ENCODE data around the gene SCAF1. TPM values are rescaled to one million over a fixed set of nuclear protein-coding genes. Genes with fewer than 3 reads are reported as not detected.

Gene SCAF1
- total RNA-seq, 2 donors from 2014 or later: 16.1 to 36.6 TPM

DNA sequence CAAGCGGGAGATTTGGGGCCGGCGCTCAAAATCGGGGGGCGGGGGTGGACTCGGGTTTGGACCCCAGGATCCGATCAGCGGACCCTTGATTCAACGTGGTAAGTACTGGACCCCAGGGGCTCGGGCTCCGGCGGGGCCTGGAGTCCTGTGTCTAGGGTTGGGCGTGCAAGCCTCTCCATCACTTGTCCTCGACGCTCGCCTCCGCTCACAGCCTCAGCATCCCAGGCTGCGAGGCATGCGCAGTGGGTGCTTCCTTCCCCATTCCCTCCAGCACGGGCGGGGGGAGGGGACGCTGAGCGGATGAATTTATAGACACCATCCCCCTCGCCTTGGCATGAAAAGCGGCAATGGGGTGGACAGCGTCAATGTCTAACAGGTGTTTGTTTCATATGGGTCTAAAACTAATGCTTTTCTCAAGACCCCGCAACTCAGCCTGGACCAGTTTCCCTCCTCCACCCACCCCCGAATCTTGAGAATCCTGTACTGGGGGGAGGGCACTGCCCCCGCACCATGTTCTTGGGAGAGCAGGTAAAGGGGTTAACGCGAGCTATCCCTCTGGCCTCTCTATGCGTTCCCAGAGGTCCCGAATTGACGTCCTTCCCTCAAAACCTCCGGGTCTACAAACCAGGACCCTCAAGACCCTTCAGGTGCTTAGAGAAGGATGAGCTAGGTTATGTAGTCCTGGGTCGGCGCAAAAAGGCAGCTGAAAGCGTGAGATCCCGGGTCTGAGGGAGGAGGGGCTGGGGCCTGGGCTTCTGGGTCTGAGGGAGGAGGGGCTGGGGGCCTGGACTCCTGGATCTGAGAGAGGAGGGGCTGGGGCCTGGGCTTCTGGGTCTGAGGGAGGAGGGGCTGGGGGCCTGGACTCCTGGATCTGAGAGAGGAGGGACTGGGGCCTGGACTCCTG, 49.5 kb downstream of the SCAF1 start:
- no peak for TF ChIP-seq POLR2A (IDR thresholded peaks at IDR 0.05)
- TF ChIP-seq, protein P1, sequence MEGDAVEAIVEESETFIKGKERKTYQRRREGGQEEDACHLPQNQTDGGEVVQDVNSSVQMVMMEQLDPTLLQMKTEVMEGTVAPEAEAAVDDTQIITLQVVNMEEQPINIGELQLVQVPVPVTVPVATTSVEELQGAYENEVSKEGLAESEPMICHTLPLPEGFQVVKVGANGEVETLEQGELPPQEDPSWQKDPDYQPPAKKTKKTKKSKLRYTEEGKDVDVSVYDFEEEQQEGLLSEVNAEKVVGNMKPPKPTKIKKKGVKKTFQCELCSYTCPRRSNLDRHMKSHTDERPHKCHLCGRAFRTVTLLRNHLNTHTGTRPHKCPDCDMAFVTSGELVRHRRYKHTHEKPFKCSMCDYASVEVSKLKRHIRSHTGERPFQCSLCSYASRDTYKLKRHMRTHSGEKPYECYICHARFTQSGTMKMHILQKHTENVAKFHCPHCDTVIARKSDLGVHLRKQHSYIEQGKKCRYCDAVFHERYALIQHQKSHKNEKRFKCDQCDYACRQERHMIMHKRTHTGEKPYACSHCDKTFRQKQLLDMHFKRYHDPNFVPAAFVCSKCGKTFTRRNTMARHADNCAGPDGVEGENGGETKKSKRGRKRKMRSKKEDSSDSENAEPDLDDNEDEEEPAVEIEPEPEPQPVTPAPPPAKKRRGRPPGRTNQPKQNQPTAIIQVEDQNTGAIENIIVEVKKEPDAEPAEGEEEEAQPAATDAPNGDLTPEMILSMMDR (IDR thresholded peaks at IDR 0.05): no peak
- H3K27me3 ChIP-seq: no peaks in the 10 kb centered on the region
- ATAC-seq (peak; percentile 5), DNase-seq (peak in 1 of 4 donors; percentile 48)
- H3K36me3 ChIP-seq (replicated peaks in 1 of 2; ENCODE audit: insufficient read depth in 1 of 2, low read depth in 2 of 2): no peaks in the 10 kb centered on the region
- intact Hi-C loops (cut with DNase I): no loop called here
- peak overlapping the region in 2 of 4 donors; percentile 66 to 69 for H3K27ac ChIP-seq
- H3K9me3 ChIP-seq: no peaks in the 10 kb centered on the region
- WGBS, 2 donors: 27 to 65% methylated on average over 12 to 39 of the region's 39 CpGs
- H3K4me1 ChIP-seq: peaks cover 33% of the 10 kb centered on the region
- H3K4me3 ChIP-seq: no peak overlapping the region

DNA sequence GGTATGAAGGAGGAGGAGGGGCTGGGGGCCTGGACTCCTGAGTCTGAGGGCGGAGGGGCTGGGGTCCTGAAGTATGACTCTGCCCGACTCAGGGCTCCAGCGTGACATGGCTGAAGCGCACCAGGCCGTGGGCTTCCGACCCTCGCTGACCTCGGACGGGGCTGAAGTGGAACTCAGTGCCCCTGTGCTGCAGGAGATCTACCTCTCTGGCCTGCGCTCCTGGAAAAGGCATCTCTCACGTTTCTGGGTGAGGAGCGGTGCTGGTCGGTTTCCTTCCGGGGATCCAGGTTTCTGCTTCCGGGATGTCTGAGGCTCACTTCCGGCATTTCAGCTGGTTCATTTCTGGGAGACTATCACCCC, 50.1 kb downstream of the SCAF1 start:
- no peaks in the 10 kb centered on the region for H3K9me3 ChIP-seq
- no peaks in the 10 kb centered on the region for H3K27me3 ChIP-seq
- no peak overlapping the region for H3K4me3 ChIP-seq
- intact Hi-C loops (cut with DNase I): no loop called here
- H3K36me3 ChIP-seq (replicated peaks in 1 of 2; ENCODE audit: insufficient read depth in 1 of 2, low read depth in 2 of 2): no peaks in the 10 kb centered on the region
- TF ChIP-seq, protein P1 (IDR thresholded peaks at IDR 0.05): no peak
- no peak for TF ChIP-seq POLR2A (IDR thresholded peaks at IDR 0.05)
- 74 to 81% methylated on average over 15 to 16 of the region's 16 CpGs for WGBS, 2 donors
- H3K27ac ChIP-seq: no peak overlapping the region
- H3K4me1 ChIP-seq: peaks cover 33% of the 10 kb centered on the region
- ATAC-seq (no peak), DNase-seq (no peak)

DNA sequence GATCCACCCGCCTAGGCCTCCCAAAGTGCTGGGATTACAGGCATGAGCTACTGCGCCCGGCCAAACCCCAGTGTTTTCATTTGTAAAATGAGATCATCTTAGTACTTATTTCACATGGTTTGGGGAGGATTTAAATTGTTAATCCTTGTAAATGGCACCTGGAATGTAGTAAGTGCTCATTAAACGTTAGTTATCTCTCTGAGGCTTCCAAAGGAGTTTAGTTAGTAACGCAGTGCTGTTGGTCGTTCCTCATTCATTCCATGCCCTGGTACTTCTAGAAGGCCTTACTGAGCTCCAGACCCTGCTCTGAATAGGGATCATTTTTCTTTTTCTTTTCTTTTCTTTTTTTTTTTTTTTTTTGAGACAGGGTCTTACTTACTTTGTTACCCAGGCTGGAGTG, 54.1 kb downstream of the SCAF1 start:
- peaks cover 7% of the 10 kb centered on the region for H3K4me1 ChIP-seq
- H3K36me3 ChIP-seq (replicated peaks in 1 of 2; ENCODE audit: insufficient read depth in 1 of 2, low read depth in 2 of 2): no peaks in the 10 kb centered on the region
- intact Hi-C loops (cut with DNase I): no loop called here
- ATAC-seq (no peak), DNase-seq (no peak)
- no peaks in the 10 kb centered on the region for H3K9me3 ChIP-seq
- peaks cover 0 to under 1% of the 10 kb centered on the region in 2 donors for H3K27me3 ChIP-seq
- H3K4me3 ChIP-seq: no peak overlapping the region
- TF ChIP-seq, protein P1 (IDR thresholded peaks at IDR 0.05): no peak
- TF ChIP-seq POLR2A (IDR thresholded peaks at IDR 0.05): no peak
- WGBS, 2 donors: 82 to 83% methylated on average over 6 of the region's 6 CpGs
- H3K27ac ChIP-seq: no peak overlapping the region

DNA sequence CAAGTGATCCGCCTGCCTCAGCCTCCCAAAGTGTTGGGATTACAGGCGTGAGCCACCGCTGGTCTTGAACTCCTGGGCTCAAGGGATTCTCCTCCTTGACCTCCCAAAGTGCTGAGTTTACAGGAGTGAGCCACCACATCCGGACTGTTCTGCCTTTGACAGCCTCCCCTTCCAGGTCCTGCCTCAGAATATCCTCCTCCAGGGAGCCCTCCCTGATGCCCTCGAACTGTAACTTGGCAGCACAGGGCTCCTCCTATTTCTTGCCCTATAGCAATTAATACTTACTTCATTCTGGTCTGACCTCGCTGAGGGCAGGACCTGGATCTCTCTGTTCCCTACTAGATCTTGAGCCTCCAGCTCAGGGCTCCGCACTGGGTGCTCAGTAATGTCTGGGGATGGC, 54.9 kb downstream of the SCAF1 start:
- Histone ChIP-seq H3K36me3 (replicated peaks in 1 of 2; ENCODE audit: insufficient read depth in 1 of 2, low read depth in 2 of 2) (no peaks in the 10 kb centered on the region), H3K4me3 (no peak overlapping the region), H3K4me1 (no peaks in the 10 kb centered on the region), H3K27ac (no peak overlapping the region), H3K27me3 (peaks cover 0 to 6% of the 10 kb centered on the region in 2 donors), H3K9me3 (no peaks in the 10 kb centered on the region)
- 80 to 85% methylated on average over 7 of the region's 7 CpGs for WGBS, 2 donors
- no peak for ATAC-seq
- intact Hi-C loops (cut with DNase I): no loop called here
- DNase-seq: no peak
- TF ChIP-seq POLR2A (IDR thresholded peaks at IDR 0.05): no peak
- TF ChIP-seq, protein P1 (IDR thresholded peaks at IDR 0.05): no peak

DNA sequence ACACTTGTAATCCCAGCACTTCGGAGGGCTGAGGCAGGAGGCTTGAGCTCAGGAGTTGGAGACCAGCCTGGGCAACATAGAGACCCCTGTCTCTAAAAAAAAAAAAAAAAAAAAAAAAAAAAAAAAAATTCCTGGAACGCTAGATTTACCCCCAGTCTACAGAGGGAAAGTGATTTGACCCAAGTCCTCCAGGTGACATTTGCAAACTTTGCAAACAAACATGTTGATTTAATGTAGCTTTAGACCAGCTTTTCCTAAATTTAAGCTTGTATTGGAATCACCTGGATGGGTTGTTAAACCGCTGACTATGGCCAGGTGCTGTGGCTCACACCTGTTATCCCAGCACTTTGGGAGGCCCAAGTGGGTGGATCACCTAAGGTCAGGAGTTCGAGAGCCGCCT, 57.4 kb downstream of the SCAF1 start:
- DNase-seq (no peak), ATAC-seq (no peak)
- peaks cover 0 to 6% of the 10 kb centered on the region in 2 donors for H3K27me3 ChIP-seq
- TF ChIP-seq, protein P1 (IDR thresholded peaks at IDR 0.05): no peak
- no peak for TF ChIP-seq POLR2A (IDR thresholded peaks at IDR 0.05)
- intact Hi-C loops (cut with DNase I): no loop called here
- no peaks in the 10 kb centered on the region for H3K36me3 ChIP-seq (replicated peaks in 1 of 2; ENCODE audit: insufficient read depth in 1 of 2, low read depth in 2 of 2)
- no peaks in the 10 kb centered on the region for H3K4me1 ChIP-seq
- H3K27ac ChIP-seq: no peak overlapping the region
- H3K4me3 ChIP-seq: no peak overlapping the region
- no peaks in the 10 kb centered on the region for H3K9me3 ChIP-seq
- WGBS, 2 donors: 78 to 83% methylated on average over 4 to 5 of the region's 5 CpGs

Measured in body of pancreas (tissue), 4 donors.